Dermis blood vessel endothelial cell (primary cell): ENCODE data around the gene VPS16. TPM values are rescaled to one million over a fixed set of nuclear protein-coding genes. Genes with fewer than 3 reads are reported as not detected.
A peak's percentile ranks its signal among the peaks of the same experiment; 100 is the strongest.
"Not testable (repeated sequence)": the region's sequence is repeated elsewhere in the genome, so short reads cannot be mapped to it uniquely, and the experiment has no call there.

Experiments
- DNase-seq: peaks from one replicate; pipeline ENCODE4 v3.0.0; 2010
- total RNA-seq: library from RNA; depleted of rRNA; stranded (reverse); fragments of >200 nt; gene quantifications from 2 replicates; pipeline ENCODE4 v1.2.3, GENCODE V29; 2014

Gene VPS16
- total RNA-seq, 1 donor from 2014 or later = 51.6 TPM

DNA sequence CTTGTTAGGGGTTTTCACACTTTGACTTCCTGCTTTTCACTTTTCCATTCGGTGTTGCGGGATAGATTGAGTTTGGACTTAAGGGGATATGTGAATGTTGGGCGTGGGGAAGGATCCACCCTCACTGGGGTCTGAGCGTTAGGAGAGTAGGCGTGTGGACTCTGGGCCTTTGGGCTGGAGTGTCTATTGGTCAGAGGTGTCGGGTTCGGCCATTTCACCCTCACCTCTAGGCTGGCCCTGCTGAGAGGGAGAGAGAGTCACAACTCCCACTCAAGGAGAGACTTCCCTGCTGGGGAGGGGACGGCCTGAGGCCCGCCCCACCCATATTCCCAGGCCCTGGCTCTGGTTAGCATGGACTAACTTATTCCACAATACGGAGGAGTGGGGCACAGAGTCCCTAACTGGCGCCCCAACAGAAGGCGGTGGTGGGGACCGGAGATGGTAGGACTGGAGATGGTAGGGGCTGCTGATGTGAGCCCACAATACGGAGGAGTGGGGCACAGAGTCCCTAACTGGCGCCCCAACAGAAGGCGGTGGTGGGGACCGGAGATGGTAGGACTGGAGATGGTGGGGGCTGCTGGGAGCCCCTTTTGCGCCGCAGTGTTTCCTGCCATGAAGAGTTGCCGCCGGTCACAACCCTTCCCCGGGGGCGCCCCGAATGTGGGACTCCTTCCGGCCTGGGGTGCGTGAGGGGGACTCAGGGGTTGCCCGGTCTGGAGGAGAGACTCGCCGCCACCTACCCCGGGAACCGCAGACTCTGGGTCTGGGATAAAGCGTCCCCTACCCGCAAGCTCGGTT, 31.3 kb downstream of the VPS16 start:
- peak; percentile 10 for DNase-seq

DNA sequence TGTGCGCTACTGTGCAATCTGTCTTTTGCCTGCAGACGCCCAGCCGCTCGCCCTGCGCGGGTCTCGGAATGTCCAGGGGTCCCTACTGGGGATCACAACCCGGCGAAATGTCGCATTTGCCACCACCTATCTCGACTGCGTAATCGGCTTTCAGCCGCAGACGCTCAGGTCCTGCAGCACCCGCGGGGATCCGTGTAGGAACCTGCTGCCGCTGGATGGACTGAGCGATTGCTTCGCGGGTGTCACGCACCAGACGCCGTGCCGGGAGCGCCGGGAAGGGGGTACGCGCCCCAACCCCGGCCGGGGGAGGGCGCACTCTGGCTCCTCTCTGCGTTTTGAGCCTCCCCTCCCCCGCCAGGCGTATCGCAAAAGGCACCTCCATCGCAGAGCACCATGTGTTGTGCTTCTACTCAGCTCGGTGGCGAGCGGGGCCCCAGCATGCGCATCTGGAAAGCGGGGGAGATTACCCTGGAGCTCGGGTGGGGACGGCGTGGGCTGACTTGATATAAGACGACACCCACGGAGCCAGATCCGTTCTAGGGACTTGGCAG, 32.0 kb downstream of the VPS16 start:
- peak; percentile 62 for DNase-seq

DNA sequence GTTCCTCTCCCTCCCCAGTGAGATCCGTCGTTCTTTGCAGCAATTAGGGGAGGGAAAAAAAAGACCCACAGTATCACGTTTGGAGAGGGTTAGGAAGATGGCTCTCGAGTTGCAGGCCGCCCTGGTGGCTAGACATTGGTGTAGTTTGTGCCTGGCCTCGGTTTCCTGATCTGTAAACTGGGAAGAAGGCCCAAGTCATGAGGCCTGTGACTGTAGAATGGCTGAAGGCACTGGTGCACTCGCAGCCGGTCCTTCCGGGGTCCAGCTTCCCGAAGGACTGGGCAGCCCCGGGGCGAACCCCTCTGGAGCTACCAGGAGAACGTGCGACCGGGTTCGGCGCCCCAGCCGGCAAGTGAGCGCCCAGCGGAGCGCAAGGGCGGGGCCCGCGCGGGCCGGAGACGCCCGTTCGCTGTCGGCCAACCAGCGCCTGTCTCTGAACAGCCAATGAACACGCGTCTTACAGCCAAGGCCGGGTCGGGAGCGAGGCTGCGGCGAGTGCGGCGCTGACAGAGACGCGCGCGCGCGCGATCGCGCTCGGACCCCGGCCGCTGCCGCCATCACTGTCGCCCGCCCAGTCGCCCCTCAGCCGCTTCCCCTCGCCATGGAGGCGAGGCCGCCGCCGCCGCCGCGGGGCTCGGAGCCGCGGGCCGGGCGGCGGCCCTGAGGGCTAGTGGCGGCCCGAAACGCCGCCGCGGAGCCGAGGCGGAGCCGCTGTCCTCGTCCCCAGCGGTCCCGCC, 32.6 kb downstream of the VPS16 start, which contains the start of gene PTPRA:
TSS of gene PTPRA (plus strand) at position 472 of the 737 bp plus-strand sequence. CDS start 90,797 bp downstream, outside the sequence.
- peak; percentile 96 for DNase-seq

DNA sequence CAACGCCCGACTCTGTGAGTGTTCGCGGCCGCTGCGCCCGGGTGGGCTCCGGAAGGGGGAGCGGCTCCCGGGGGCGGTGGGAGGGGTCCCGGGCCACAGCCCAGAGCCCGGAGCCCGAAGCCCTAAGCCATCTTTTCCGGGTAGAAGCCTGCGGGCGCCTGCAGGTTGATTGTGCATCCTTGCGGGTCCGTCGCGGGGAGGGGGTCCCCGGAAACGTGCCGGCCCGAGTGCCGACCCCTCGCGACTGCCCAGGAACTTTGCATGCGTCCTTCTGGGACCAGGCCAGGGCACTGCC, 33.1 kb downstream of the VPS16 start:
- peak; percentile 64 for DNase-seq

DNA sequence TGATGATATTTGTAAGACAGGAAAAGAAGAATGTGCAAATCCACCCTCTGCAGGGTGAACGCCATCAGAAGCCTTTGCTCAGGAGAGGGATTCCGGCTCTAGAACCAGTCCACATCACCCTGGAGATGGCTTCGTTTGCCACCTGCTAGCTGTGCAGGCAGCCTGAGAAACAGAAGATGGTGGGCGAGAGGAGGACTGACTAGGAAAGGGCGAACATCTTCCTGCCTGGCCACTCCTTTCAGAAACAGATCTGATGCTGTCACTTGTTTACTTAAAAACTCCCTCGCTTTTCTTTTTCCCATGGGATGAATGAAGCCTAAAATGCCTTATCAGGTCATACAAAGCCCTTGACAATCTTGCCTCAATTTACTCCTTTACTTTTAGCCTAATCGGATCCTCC, 33.9 kb downstream of the VPS16 start:
- DNase-seq = peak; percentile 18

DNA sequence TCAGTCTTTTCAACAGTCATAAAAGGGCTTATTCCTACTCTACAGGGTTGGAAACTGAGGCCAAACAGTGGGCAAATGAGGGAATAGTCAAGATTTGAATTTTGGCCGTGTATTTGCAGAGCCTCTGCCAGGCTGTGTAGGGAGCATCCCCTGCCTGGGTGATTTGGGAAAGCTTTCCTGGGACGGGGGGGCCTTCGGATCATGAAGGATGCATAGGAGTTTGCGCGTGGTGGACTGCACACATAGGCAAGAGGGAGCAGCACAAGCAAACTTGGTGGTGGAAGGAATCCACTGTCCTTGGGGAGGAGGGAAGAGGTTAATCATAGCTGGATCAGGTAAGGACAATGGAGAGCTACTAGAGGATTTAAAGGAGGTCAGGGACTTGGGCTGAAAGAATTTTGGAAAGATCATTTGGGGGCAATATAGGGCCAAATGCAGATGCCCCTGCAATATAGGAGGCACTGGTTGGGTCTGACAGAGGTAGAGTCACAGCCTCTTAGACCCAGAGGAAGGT, 35.2 kb downstream of the VPS16 start:
- no peak for DNase-seq

DNA sequence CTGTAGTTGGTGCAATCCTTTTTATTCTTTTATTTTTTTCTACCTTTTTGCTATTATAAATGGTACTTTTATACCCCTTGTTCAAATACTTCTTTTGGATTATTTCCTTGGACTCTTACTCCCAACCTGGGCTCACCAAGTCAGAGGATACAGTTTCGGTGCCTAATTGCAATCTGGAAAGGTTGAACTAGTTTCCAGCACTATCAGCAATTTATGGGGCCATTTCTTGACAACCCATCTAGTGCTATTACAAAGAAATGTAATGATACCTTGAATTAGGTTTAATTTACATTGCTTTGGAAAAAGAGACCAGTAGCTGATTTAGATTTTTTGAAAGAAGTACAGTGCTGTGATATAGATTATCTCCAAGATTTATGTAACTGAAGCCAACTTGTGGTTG, 38.0 kb downstream of the VPS16 start:
- DNase-seq = no peak

DNA sequence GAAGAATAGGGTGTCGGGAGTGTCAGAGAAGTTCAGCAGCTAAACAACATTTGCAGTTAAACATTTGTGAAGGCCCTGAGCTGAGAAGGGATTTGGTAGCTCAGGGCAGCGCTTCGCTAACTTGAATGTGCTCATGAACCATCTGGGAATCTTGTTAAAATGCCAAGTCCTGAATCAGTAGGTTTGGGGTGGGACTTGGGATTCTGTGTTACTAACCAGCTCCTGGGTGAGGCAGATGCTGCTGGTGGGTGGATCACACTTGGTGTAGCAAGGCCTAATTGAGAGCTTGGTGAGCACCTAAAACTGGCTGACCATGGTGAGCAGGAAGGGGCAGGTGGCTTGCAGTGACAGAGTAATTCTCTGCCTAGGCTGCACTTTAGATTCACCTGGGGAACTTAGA, 38.6 kb downstream of the VPS16 start:
- no peak for DNase-seq

DNA sequence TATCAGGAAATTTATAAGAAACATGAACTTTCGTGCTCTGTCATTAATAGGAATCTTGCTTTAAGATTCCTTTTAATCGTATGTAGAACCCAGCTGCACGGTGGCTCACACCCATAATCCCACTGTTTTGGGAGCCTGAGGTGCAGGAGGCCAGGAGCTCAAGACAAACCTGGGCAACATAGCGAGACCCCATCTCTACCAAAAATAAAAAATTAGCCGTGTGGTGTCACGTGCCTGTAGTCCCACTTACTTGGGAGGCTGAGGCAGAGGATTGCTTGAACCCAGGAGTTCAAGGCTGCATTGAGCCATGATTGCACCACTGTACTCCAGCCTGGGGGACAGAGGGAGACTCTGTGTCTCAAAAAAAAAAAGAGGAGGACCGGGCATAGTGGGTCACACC, 40.1 kb downstream of the VPS16 start:
- no peak for DNase-seq

DNA sequence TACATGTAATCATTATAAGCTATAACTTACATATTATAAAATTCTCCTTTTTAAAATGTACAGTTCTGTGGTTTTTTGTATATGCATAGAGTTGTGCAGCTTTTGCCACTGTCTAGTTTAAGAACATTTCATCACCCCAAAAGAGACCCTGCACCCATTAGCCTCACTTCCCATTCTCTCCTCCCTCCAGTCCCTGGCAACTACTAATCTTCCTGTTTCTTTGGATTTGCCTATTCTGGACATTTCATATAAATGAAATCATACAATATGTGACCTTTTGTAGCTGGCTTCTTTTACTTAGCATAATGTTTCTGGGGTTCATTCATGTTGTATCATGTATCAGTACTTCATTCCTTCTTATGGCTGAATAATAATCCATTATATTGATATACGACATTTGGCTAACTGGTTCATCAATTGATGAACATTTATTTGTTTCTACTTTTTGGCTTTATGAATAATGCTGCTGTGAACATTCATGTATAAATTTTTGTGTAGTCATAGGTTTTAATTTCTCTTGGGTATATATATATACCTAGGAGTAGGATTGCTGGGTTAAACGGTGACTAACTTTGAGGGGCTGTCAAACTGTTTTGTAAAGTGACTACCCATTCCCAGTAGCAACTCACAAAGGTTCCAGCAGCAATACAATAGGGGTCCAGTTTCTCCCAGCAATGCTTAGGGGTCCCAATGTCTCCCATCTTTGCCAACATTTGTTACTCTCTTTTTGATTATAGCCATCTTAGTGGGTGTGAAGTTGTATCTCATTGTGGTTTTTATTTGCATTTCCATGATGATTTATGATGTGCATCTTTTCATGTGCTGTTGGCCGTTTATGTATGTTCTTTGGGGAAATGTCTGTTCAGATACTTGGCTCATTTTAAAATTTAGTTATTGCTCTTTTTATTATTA, 43.4 kb downstream of the VPS16 start:
- no peak for DNase-seq

DNA sequence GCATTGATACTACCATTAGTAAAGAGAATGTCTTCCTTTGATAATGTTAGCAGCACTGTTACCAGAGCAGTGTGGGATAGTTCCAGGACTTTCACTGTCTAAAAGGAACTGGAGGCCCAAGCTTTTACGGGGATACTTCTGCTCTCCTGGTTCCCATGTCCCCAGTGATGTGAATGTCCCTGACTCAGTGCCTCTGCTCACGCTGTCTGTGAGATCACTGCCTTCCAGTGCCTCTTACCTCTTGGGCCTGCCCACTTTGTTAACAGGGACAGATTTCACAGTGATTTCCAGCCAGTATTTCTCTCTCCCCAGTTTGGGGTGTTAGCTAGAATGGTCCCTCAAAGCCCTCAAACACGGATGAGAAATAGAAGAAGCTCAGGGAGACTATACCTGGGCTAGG, 47.2 kb downstream of the VPS16 start:
- DNase-seq = no peak

DNA sequence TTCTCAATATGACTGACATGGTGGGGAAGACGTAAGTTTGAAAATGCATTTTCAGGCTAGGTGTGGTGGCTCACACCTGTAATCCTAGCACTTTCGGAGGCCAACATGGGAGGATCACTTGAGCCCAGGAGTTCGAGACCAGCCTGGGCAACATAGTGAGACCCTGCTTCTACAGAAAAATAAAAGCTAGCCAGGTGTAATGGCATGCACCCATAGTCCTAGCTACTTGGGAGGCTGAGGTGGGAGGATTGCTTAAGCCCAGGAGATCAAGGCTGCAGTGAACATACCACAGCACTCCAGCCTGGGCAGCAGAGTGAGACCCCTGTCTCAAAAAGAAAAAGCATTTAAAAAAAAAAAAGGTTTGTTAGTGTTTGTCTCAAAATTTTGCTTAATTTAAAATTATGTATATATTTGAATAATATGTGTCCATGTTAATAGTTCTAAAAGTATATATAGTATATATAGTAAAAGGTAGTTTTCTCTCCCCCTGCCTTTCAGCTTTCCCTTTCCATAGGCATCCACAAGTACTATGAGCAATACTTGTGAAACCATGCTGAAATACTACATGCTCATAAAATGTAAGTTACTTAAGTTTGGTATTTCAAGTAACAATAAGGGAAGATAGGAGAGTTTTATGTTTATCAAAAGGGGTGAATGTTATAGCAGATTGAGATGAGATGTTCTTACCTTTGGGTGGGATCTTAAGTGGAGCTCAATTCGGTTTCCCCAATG, 47.8 kb downstream of the VPS16 start:
- DNase-seq = no peak

DNA sequence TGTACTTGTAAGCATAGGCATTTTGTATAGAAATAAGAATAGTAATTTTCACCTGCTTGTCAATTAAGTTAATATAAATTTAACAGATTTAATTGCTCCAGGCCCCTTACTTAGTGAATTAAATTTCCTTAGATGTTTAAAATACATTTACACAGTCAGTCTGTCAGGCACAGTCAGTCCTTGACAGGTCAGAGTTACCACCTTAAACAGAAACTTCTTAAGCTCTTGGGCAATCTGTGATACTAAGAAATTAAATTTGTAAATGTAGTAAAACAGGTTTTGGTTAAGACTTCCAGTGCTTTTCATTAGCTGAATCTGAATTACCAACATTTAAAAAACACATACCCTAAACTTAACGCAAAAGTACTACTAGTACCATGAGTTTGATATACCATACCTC, 48.7 kb downstream of the VPS16 start:
- no peak for DNase-seq

DNA sequence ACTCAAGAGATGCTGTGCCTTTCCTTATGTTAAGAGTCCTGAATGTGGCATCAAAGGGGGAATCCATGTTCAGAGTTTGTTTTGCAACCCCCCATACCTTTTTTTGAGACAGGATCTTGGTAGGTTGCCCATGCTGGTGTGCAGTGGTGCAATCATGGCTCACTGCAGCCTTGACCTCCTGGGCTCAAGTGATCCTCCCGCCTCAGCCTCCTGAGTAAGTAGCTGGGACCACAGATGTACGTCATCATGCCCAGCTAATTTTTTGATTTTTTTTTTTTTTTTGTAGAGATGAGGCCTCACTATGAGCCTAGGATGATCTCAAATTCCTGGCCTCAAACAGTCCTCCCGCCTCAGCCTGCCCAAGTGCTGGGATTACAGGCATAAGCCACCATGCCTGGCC, 49.3 kb downstream of the VPS16 start:
- DNase-seq = no peak

DNA sequence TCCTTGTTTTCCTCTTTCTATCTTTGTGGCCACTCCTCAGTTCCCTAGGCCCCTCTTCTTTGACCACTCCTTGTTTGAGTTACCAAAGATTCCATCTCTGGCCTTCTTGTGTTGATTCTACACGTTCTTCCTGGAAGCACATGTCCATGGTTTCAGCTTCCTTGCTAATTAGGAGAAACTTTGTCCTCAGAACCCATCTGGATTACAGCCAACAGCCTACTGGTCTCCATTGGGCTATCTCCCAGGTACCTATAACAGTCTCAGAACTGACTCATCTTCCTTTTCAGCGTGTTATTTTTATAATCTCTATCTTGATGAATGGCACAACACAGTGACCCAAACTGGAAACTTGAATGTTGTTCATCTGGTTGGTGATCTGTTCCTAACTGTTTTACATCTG, 50.2 kb downstream of the VPS16 start:
- peak; percentile 73 for DNase-seq

DNA sequence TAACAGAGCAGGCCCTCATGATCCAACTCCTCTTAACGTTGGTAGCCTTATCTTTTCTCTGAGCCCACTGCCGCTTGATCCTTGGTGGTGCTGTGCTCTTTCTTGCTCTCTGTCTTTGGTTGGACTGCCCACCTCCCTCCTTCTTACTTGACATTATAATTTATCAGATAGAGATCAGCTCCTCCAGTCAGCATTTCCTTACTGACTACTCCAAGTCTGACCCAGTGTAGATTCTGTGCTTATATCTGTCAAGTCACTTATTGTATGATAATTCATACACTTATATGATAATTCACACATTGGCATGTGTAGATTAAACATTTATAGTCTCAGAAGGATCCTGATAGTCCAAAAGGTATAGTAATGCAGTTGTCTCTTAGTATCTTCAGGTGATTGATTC, 50.8 kb downstream of the VPS16 start:
- no peak for DNase-seq

DNA sequence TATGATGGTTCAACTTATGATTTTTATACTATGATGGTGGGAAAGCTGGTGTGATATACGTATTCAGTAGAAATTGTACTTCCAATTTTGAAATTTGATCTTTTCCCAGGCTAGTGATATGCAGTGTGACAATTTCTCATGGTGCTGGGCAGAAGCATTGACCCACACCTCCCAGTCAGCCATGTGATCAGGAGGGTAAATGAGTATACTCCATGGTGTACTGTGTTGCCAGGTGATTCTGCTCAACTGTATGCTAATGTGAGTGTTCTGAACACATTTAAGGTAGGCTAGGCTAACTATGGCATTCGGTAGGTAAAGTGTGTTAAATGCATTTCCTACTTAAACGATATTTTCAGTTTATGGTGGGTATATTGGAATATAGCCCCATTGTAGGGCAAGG, 51.8 kb downstream of the VPS16 start:
- DNase-seq = no peak

DNA sequence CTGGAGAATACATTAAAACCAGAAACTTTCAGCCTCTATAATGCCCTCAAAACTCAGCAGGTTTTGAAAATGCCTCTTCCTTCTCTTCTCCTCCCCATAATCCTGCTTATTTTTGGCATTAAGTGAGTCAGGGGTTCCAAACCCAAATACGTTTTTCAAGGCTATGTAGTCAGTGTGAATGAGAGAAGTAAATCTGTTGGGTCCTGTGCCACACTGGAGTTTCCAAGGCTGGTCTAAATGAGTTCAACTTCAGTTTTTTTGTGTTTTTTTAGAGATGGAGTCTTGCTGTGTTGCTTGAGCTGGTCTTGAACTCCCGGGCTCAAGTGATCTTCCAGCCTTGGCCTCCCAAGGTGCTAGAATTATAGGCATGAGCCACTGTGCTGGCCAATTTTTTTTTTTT, 53.7 kb downstream of the VPS16 start:
- DNase-seq = no peak

DNA sequence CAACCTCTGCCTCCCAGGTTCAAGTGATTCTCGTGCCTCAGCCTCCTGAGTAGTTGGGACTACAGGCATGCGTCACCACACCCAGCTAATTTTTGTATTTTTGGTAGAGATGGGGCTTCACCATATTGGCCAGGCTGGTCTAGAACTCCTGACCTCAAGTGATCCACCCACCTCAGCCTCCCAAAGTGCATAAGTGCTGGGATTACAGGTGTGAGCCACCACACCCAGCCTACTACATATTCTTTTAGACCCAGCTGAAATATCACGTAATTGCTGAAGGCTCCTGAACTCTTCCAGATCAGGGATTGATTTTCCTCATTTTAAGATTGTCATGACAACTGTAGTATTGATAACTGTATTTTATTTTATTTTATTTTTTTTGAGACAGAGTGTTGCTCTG, 54.6 kb downstream of the VPS16 start:
- not testable (repeated sequence) for DNase-seq

DNA sequence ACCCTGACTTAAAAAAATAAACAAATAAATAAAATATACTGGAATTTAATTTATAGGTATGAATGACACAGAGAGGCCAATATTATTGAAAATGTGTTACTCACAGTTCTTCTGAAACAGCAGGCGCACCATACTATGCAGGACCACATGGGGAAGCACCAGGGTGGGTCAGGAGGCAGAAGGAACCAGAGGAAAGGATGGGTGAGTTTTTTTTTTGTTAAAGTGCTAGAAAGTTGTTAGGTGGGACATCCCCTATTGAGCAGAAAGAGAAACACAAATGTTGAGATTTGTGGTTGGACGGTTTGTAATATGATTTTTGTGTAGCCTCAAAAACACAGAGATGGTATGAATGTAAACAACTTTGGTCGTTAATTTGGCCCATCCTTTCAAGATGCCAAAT, 58.7 kb downstream of the VPS16 start:
- DNase-seq = no peak

DNA sequence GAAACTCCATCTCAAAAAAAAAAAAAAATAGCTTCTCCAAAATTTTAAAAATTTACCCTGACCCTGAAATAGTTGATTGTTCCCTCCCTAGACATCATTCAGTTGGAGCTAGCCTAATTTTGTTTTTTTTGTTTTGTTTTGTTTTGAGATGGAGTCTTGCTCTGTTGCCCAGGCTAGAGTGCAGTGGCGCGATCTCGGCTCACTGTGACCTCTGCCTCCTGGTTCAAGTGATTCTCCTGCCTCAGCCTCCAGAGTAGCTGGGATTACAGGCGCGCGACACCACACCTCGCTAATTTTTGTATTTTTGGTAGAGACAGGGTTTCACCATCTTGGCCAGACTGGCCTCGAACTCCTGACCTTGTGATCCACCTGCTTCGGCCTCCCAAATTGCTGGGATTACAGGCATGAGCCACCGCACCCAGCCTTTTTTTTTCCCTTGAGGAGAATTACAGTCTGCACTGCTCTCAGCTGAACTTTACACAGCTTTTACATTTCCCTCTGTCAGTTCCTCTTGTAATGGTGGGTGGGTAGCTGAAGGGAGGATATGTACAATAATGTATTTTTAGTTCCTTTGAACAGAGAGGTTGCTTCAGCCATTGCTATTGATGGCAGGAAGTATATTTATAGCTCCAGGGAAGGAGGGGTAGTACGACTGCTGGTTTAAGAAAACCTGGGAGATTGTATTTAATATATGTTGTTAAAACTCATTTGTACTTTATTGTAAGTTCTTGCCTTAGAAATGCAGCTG, 60.5 kb downstream of the VPS16 start:
- DNase-seq = peak; percentile 50
